Measurements from ENCODE around the gene GFRA1. TPM values are rescaled to one million over a fixed set of nuclear protein-coding genes. Genes with fewer than 3 reads are reported as not detected.

GFRA1 gene
- total RNA-seq, 2 experiments from 2014 or later: not detected

- no peak for TF ChIP-seq CTCF (IDR thresholded peaks at IDR 0.05)
- H3K9me3 Mint-ChIP-seq: no peaks in the 10 kb centered on the region
- DNase-seq (no peak), ATAC-seq (no peak)
- no peak overlapping the region for H3K4me3 Mint-ChIP-seq
- H3K27ac Mint-ChIP-seq: no peak overlapping the region
- H3K36me3 Mint-ChIP-seq (ENCODE audit: low read depth): no peaks in the 10 kb centered on the region
- CTCF ChIA-PET: no interaction called here
- intact Hi-C loops (cut with micrococcal nuclease): no loop called here
- H3K4me1 Mint-ChIP-seq (ENCODE audit: low read depth): no peaks in the 10 kb centered on the region
- POLR2A ChIA-PET: no interaction called here
- H3K27me3 Mint-ChIP-seq: no peaks in the 10 kb centered on the region
These were observed 49.7 kb downstream of the GFRA1 start for GRCh38 chr10:116223289-116223688.

- Mint-ChIP-seq H3K27ac (no peak overlapping the region), H3K9me3 (no peaks in the 10 kb centered on the region), H3K4me1 (ENCODE audit: low read depth) (no peaks in the 10 kb centered on the region), H3K27me3 (no peaks in the 10 kb centered on the region), H3K36me3 (ENCODE audit: low read depth) (no peaks in the 10 kb centered on the region), H3K4me3 (no peak overlapping the region)
- ATAC-seq: no peak
- TF ChIP-seq CTCF (IDR thresholded peaks at IDR 0.05): no peak
- ChIA-PET CTCF (interaction anchor here (1.3 kb wide), 1 partner anchor 9 kb away, joined by 3 read pairs; no protein-coding TSS in a partner anchor), POLR2A (no interaction called here)
- DNase-seq: no peak
- intact Hi-C loops (cut with micrococcal nuclease): no loop called here
These were observed 52.0 kb downstream of the GFRA1 start for GRCh38 chr10:116221053-116221452.

GRCh38 chr10:116216676-116217075, 56.3 kb downstream of the GFRA1 start:
- no peak for TF ChIP-seq CTCF (IDR thresholded peaks at IDR 0.05)
- CTCF ChIA-PET: no interaction called here
- H3K9me3 Mint-ChIP-seq: no peaks in the 10 kb centered on the region

GRCh38 chr10:116215651-116216050, 57.4 kb downstream of the GFRA1 start:
- TF ChIP-seq CTCF (IDR thresholded peaks at IDR 0.05): no peak
- H3K4me1 Mint-ChIP-seq (ENCODE audit: low read depth): no peaks in the 10 kb centered on the region
- ATAC-seq (no peak), DNase-seq (no peak)
- no peak overlapping the region for H3K4me3 Mint-ChIP-seq
- POLR2A ChIA-PET: no interaction called here
- H3K9me3 Mint-ChIP-seq: no peaks in the 10 kb centered on the region
- intact Hi-C loops (cut with micrococcal nuclease): no loop called here
- H3K27me3 Mint-ChIP-seq: no peaks in the 10 kb centered on the region
- CTCF ChIA-PET: no interaction called here
- H3K27ac Mint-ChIP-seq: no peak overlapping the region
- no peaks in the 10 kb centered on the region for H3K36me3 Mint-ChIP-seq (ENCODE audit: low read depth)

More at GRCh38 chr10:116216676-116217075, 56.3 kb downstream of the GFRA1 start:
- ATAC-seq (no peak), DNase-seq (no peak)
- H3K36me3 Mint-ChIP-seq (ENCODE audit: low read depth): no peaks in the 10 kb centered on the region
- intact Hi-C loops (cut with micrococcal nuclease): no loop called here
- POLR2A ChIA-PET: no interaction called here
- H3K4me1 Mint-ChIP-seq (ENCODE audit: low read depth): no peaks in the 10 kb centered on the region
- H3K4me3 Mint-ChIP-seq: no peak overlapping the region
- H3K27me3 Mint-ChIP-seq: no peaks in the 10 kb centered on the region
- no peak overlapping the region for H3K27ac Mint-ChIP-seq

GRCh38 chr10:116211682-116212081, 61.3 kb downstream of the GFRA1 start:
- CTCF ChIA-PET: no interaction called here
- DNase-seq: no peak

More at GRCh38 chr10:116211682-116212081, 61.3 kb downstream of the GFRA1 start:
- TF ChIP-seq CTCF (IDR thresholded peaks at IDR 0.05): no peak
- ATAC-seq: no peak
- POLR2A ChIA-PET: no interaction called here
- Mint-ChIP-seq H3K27ac (no peak overlapping the region), H3K36me3 (ENCODE audit: low read depth) (no peaks in the 10 kb centered on the region), H3K4me3 (no peak overlapping the region), H3K27me3 (no peaks in the 10 kb centered on the region), H3K9me3 (no peaks in the 10 kb centered on the region), H3K4me1 (ENCODE audit: low read depth) (no peaks in the 10 kb centered on the region)
- intact Hi-C loops (cut with micrococcal nuclease): no loop called here
